Mesendoderm (in vitro differentiated cells): ENCODE data around the gene EPYC.

Experiments
- DNase-seq: peaks from one replicate; pipeline ENCODE4 v3.0.0; 2013
- H2AK5ac ChIP-seq: 2 replicates; pipeline ENCODE4 v1.6.1; 2013; ENCODE audit warnings: low read length, inconsistent platforms
- H2BK120ac ChIP-seq: 2 replicates; pipeline ENCODE4 v1.6.1; 2013; ENCODE audit warnings: low read depth, mild to moderate bottlenecking, low read length, moderate library complexity, mixed read lengths
- H2BK15ac ChIP-seq: replicated peaks from 2 replicates; pipeline ENCODE4 v1.6.1; 2013; ENCODE audit warnings: low read depth, mild to moderate bottlenecking, moderate library complexity
- H2BK5ac ChIP-seq: 2 replicates; pipeline ENCODE4 v1.6.1; 2013; ENCODE audit warnings: low read length, inconsistent platforms
- H3K18ac ChIP-seq: 2 replicates; pipeline ENCODE4 v1.6.1; 2013; ENCODE audit warnings: mild to moderate bottlenecking, low read length, mixed read lengths
- H3K23ac ChIP-seq: one replicate; pipeline ENCODE4 v1.6.1; 2013; ENCODE audit warnings: low read length
- H3K27ac ChIP-seq: 2 replicates; pipeline ENCODE4 v1.5.1; 2013; ENCODE audit warnings: low read depth, mild to moderate bottlenecking, inconsistent platforms, low read length, moderate library complexity
- H3K27me3 ChIP-seq: 2 replicates; pipeline ENCODE4 v1.6.1; 2013; ENCODE audit warnings: low read length, control low read depth, mild to moderate bottlenecking, inconsistent platforms; ENCODE audit not compliant: insufficient read depth, poor library complexity
- H3K36me3 ChIP-seq: 2 replicates; pipeline ENCODE4 v1.6.1; 2013; ENCODE audit warnings: low read length, inconsistent platforms; ENCODE audit not compliant: control insufficient read depth, insufficient read depth
- H3K4ac ChIP-seq: one replicate; pipeline ENCODE4 v1.6.1; 2013; ENCODE audit warnings: low read depth, mild to moderate bottlenecking, low read length, moderate library complexity
- H3K4me1 ChIP-seq: 2 replicates; pipeline ENCODE4 v1.6.1; 2013; ENCODE audit warnings: low read depth, low read length, inconsistent platforms; ENCODE audit not compliant: control insufficient read depth
- H3K4me2 ChIP-seq: 2 replicates; pipeline ENCODE4 v1.6.1; 2013; ENCODE audit warnings: low read length
- H3K4me3 ChIP-seq: 2 replicates; pipeline ENCODE4 v1.5.1; 2013; ENCODE audit warnings: mild to moderate bottlenecking, low read length
- H3K56ac ChIP-seq: one replicate; pipeline ENCODE4 v1.6.1; 2013; ENCODE audit warnings: low read length
- H3K79me1 ChIP-seq: 2 replicates; pipeline ENCODE4 v1.6.1; 2013; ENCODE audit warnings: low read length, inconsistent platforms
- H3K79me2 ChIP-seq: 2 replicates; pipeline ENCODE4 v1.6.1; 2013; ENCODE audit warnings: mild to moderate bottlenecking, low read length; ENCODE audit not compliant: control insufficient read depth, insufficient read depth
- H3K9ac ChIP-seq: 2 replicates; pipeline ENCODE4 v1.6.1; 2013; ENCODE audit warnings: low read length, inconsistent platforms
- H4K5ac ChIP-seq: one replicate; pipeline ENCODE4 v1.6.1; 2013; ENCODE audit warnings: low read length
- H4K8ac ChIP-seq: one replicate; pipeline ENCODE4 v1.6.1; 2013; ENCODE audit warnings: low read depth, mild to moderate bottlenecking, control low read depth, low read length, moderate library complexity
- WGBS: extraction: QIAGEN DNeasy Blood & Tissue Kit; methylation state at CpG from one replicate; pipeline ENCODE4 v1.1.7; 2013; ENCODE audit warnings: low lambda C conversion rate, missing lambda C conversion rate; ENCODE audit not compliant: insufficient coverage; ENCODE audit errors: extremely low coverage; 5-methylcytosine and 5-hydroxymethylcytosine counted together

Gene EPYC

GRCh38 chr12:90925562-90925961, 79.2 kb downstream of the EPYC start:
- peak; percentile 40 for DNase-seq
- H4K5ac ChIP-seq = no peak overlapping the region
- H3K4me2 ChIP-seq = no peak overlapping the region
- WGBS = no CpG with 5 or more reads among the region's 5 CpGs
- no peak overlapping the region for H2BK120ac ChIP-seq
- H3K27ac ChIP-seq = no peak overlapping the region
- no peaks in the 10 kb centered on the region for H3K79me1 ChIP-seq
- no peak overlapping the region for H2BK15ac ChIP-seq
- H2AK5ac ChIP-seq = no peak overlapping the region
- no peak overlapping the region for H2BK5ac ChIP-seq
- H3K27me3 ChIP-seq = no peaks in the 10 kb centered on the region
- no peak overlapping the region for H3K23ac ChIP-seq
- no peaks in the 10 kb centered on the region for H3K4me1 ChIP-seq
- no peaks in the 10 kb centered on the region for H3K79me2 ChIP-seq
- no peak overlapping the region for H4K8ac ChIP-seq
- H3K4me3 ChIP-seq = no peak overlapping the region
- H3K4ac ChIP-seq = no peak overlapping the region
- no peaks in the 10 kb centered on the region for H3K36me3 ChIP-seq
- H3K56ac ChIP-seq = no peak overlapping the region
- H3K18ac ChIP-seq = no peak overlapping the region
- H3K9ac ChIP-seq = no peak overlapping the region

GRCh38 chr12:90924406-90924805, 80.4 kb downstream of the EPYC start:
- no peaks in the 10 kb centered on the region for H3K36me3 ChIP-seq
- H4K8ac ChIP-seq = no peak overlapping the region
- H2AK5ac ChIP-seq = no peak overlapping the region
- no peak overlapping the region for H3K18ac ChIP-seq
- no peak overlapping the region for H3K4me3 ChIP-seq
- no peak overlapping the region for H2BK120ac ChIP-seq
- WGBS = no CpG with 5 or more reads among the region's 1 CpG
- no peak overlapping the region for H3K27ac ChIP-seq
- H3K79me1 ChIP-seq = no peaks in the 10 kb centered on the region
- H3K4me1 ChIP-seq = no peaks in the 10 kb centered on the region
- no peak overlapping the region for H3K4ac ChIP-seq
- H3K79me2 ChIP-seq = no peaks in the 10 kb centered on the region
- no peak for DNase-seq
- no peak overlapping the region for H2BK5ac ChIP-seq
- no peak overlapping the region for H3K9ac ChIP-seq
- no peak overlapping the region for H3K4me2 ChIP-seq
- no peak overlapping the region for H3K23ac ChIP-seq
- H2BK15ac ChIP-seq = no peak overlapping the region
- no peak overlapping the region for H4K5ac ChIP-seq
- no peaks in the 10 kb centered on the region for H3K27me3 ChIP-seq
- no peak overlapping the region for H3K56ac ChIP-seq

- H3K56ac ChIP-seq = no peak overlapping the region
- no peak overlapping the region for H3K4ac ChIP-seq
- no peak overlapping the region for H3K9ac ChIP-seq
- H3K18ac ChIP-seq = no peak overlapping the region
- no peak overlapping the region for H3K27ac ChIP-seq
- no peak overlapping the region for H3K23ac ChIP-seq
- no peaks in the 10 kb centered on the region for H3K79me2 ChIP-seq
- no peak overlapping the region for H2AK5ac ChIP-seq
- no peaks in the 10 kb centered on the region for H3K36me3 ChIP-seq
- no peaks in the 10 kb centered on the region for H3K4me1 ChIP-seq
- no peak overlapping the region for H4K5ac ChIP-seq
- no peak for DNase-seq
- no peaks in the 10 kb centered on the region for H3K27me3 ChIP-seq
- H2BK5ac ChIP-seq = no peak overlapping the region
- H3K4me2 ChIP-seq = no peak overlapping the region
- no peak overlapping the region for H2BK120ac ChIP-seq
- H4K8ac ChIP-seq = no peak overlapping the region
- H3K79me1 ChIP-seq = no peaks in the 10 kb centered on the region
- H2BK15ac ChIP-seq = no peak overlapping the region
- no peak overlapping the region for H3K4me3 ChIP-seq
Measured at GRCh38 chr12:90922145-90922627, 82.6 kb downstream of the EPYC start.

GRCh38 chr12:90921536-90921935, 83.2 kb downstream of the EPYC start:
- Histone ChIP-seq H3K9ac (no peak overlapping the region), H3K27ac (no peak overlapping the region)

GRCh38 chr12:90920222-90920621, 84.5 kb downstream of the EPYC start:
- no peak overlapping the region for H3K4me3 ChIP-seq
- H4K5ac ChIP-seq = no peak overlapping the region
- no peaks in the 10 kb centered on the region for H3K4me1 ChIP-seq
- WGBS = no CpG with 5 or more reads among the region's 1 CpG
- H3K36me3 ChIP-seq = no peaks in the 10 kb centered on the region
- no peak overlapping the region for H2AK5ac ChIP-seq
- no peak overlapping the region for H2BK15ac ChIP-seq
- H3K27me3 ChIP-seq = no peaks in the 10 kb centered on the region
- H3K23ac ChIP-seq = no peak overlapping the region
- H3K27ac ChIP-seq = no peak overlapping the region
- no peak overlapping the region for H2BK5ac ChIP-seq
- no peaks in the 10 kb centered on the region for H3K79me2 ChIP-seq
- no peak for DNase-seq
- no peak overlapping the region for H3K56ac ChIP-seq
- H3K18ac ChIP-seq = no peak overlapping the region
- no peak overlapping the region for H3K9ac ChIP-seq
- H4K8ac ChIP-seq = no peak overlapping the region
- no peak overlapping the region for H3K4me2 ChIP-seq
- H3K79me1 ChIP-seq = no peaks in the 10 kb centered on the region
- no peak overlapping the region for H3K4ac ChIP-seq
- no peak overlapping the region for H2BK120ac ChIP-seq

More at GRCh38 chr12:90921536-90921935, 83.2 kb downstream of the EPYC start:
- Histone ChIP-seq H3K36me3 (no peaks in the 10 kb centered on the region), H3K79me1 (no peaks in the 10 kb centered on the region), H3K27me3 (no peaks in the 10 kb centered on the region), H3K4ac (no peak overlapping the region), H3K4me3 (no peak overlapping the region), H3K79me2 (no peaks in the 10 kb centered on the region), H4K5ac (no peak overlapping the region), H4K8ac (no peak overlapping the region), H3K4me1 (no peaks in the 10 kb centered on the region), H3K23ac (no peak overlapping the region), H2BK15ac (no peak overlapping the region), H2BK5ac (no peak overlapping the region), H3K18ac (no peak overlapping the region), H2BK120ac (no peak overlapping the region), H2AK5ac (no peak overlapping the region), H3K4me2 (no peak overlapping the region), H3K56ac (no peak overlapping the region)
- WGBS = no CpG with 5 or more reads among the region's 1 CpG
- DNase-seq = no peak

GRCh38 chr12:90917431-90917830, 87.3 kb downstream of the EPYC start:
- Histone ChIP-seq H3K4ac (no peak overlapping the region), H3K23ac (no peak overlapping the region), H2BK15ac (no peak overlapping the region), H3K9ac (no peak overlapping the region), H3K79me1 (no peaks in the 10 kb centered on the region), H3K4me1 (no peaks in the 10 kb centered on the region), H3K4me2 (no peak overlapping the region), H3K79me2 (no peaks in the 10 kb centered on the region), H4K8ac (no peak overlapping the region), H2BK5ac (no peak overlapping the region), H4K5ac (no peak overlapping the region), H3K18ac (no peak overlapping the region), H3K27ac (no peak overlapping the region), H3K36me3 (no peaks in the 10 kb centered on the region), H2BK120ac (no peak overlapping the region), H3K56ac (no peak overlapping the region), H3K4me3 (no peak overlapping the region), H3K27me3 (no peaks in the 10 kb centered on the region), H2AK5ac (no peak overlapping the region)
- no peak for DNase-seq
- WGBS = no CpG with 5 or more reads among the region's 2 CpGs
